Activated CD4-positive, CD25-positive, alpha-beta regulatory T cell treated with anti-CD3 and anti-CD28 coated beads, Interleukin-2, amount 50 U/mL, for 16 hours (primary cell): ENCODE data around the gene HDGFL1.

Experiments used
- DNase-seq: peaks from one replicate; pipeline ENCODE4 v3.0.0-alpha.2; 2020; ENCODE audit warnings: low read depth, low spot score

Gene HDGFL1

GRCh38 chr6:22569281-22570184 lies at the start of gene HDGFL1:
HDGFL1 (plus strand) TSS chr6:22569566; CDS start chr6:22569576, 10 bp downstream.
- DNase-seq = no peak

- DNase-seq = no peak
These were observed 48.3 kb upstream of the HDGFL1 start for GRCh38 chr6:22521035-22521434.

GRCh38 chr6:22526736-22527135 lies 42.6 kb upstream of the HDGFL1 start:
- no peak for DNase-seq

- no peak for DNase-seq
These were observed 39.5 kb upstream of the HDGFL1 start for GRCh38 chr6:22529866-22530265.

GRCh38 chr6:22530506-22530905 lies 38.9 kb upstream of the HDGFL1 start:
- DNase-seq = no peak

- DNase-seq = no peak
These were observed 33.2 kb upstream of the HDGFL1 start for GRCh38 chr6:22536122-22536521.

GRCh38 chr6:22544476-22544875 lies 24.9 kb upstream of the HDGFL1 start:
- DNase-seq = no peak

GRCh38 chr6:22545051-22545450 lies 24.3 kb upstream of the HDGFL1 start:
- no peak for DNase-seq

GRCh38 chr6:22546236-22546635 lies 23.1 kb upstream of the HDGFL1 start:
- no peak for DNase-seq

GRCh38 chr6:22550971-22551670 lies 18.2 kb upstream of the HDGFL1 start:
- DNase-seq = no peak

GRCh38 chr6:22556266-22556665 lies 13.1 kb upstream of the HDGFL1 start:
- DNase-seq = no peak

- no peak for DNase-seq
These were observed 12.4 kb upstream of the HDGFL1 start for GRCh38 chr6:22557007-22557406.

- DNase-seq = no peak
These were observed 11.0 kb upstream of the HDGFL1 start for GRCh38 chr6:22558288-22558882.

- no peak for DNase-seq
These were observed 512 bp upstream of the HDGFL1 start for GRCh38 chr6:22568854-22569253.

GRCh38 chr6:22570185-22570551 lies 802 bp downstream of the HDGFL1 start:
- DNase-seq = no peak

- DNase-seq = no peak
These were observed 5.8 kb downstream of the HDGFL1 start for GRCh38 chr6:22575190-22575589.

- no peak for DNase-seq
These were observed 10.1 kb downstream of the HDGFL1 start for GRCh38 chr6:22579439-22579838.

GRCh38 chr6:22580337-22580736 lies 11.0 kb downstream of the HDGFL1 start:
- DNase-seq = no peak

GRCh38 chr6:22582417-22583205 lies 13.2 kb downstream of the HDGFL1 start:
- no peak for DNase-seq

- DNase-seq = no peak
These were observed 13.9 kb downstream of the HDGFL1 start for GRCh38 chr6:22583230-22583629.

GRCh38 chr6:22583927-22584326 lies 14.6 kb downstream of the HDGFL1 start:
- no peak for DNase-seq

- DNase-seq = no peak
These were observed 19.8 kb downstream of the HDGFL1 start for GRCh38 chr6:22589118-22589517.
